ENCODE measurements around the gene GLP2R. TPM values are rescaled to one million over a fixed set of nuclear protein-coding genes. Genes with fewer than 3 reads are reported as not detected.

The GLP2R gene
- total RNA-seq, 1 donor from 2014 or later, result not detected

GRCh38 chr17:9899280-9900043 is 73.7 kb downstream of the GLP2R start:
- CTCF ChIA-PET, result no interaction called here
- no peak overlapping the region for H3K27ac Mint-ChIP-seq
- no peak for TF ChIP-seq CTCF (IDR thresholded peaks at IDR 0.05)
- no peaks in the 10 kb centered on the region for H3K36me3 Mint-ChIP-seq (ENCODE audit: low read depth)
- no peaks in the 10 kb centered on the region for H3K4me1 Mint-ChIP-seq
- POLR2A ChIA-PET, result no interaction called here
- ATAC-seq (ENCODE audit: low read depth) (no peak), DNase-seq (no peak)
- H3K27me3 Mint-ChIP-seq, result peaks cover 24% of the 10 kb centered on the region
- no peak overlapping the region for H3K4me3 Mint-ChIP-seq
- H3K9me3 Mint-ChIP-seq, result no peaks in the 10 kb centered on the region
- intact Hi-C loops (cut with micrococcal nuclease), result no loop called here

- CTCF ChIA-PET, result no interaction called here
- POLR2A ChIA-PET, result no interaction called here
- Mint-ChIP-seq H3K27me3 (peaks cover 20% of the 10 kb centered on the region), H3K36me3 (ENCODE audit: low read depth) (no peaks in the 10 kb centered on the region), H3K4me1 (no peaks in the 10 kb centered on the region), H3K4me3 (no peak overlapping the region), H3K9me3 (no peaks in the 10 kb centered on the region), H3K27ac (no peak overlapping the region)
- intact Hi-C loops (cut with micrococcal nuclease), result no loop called here
- DNase-seq, result no peak
- ATAC-seq (ENCODE audit: low read depth), result no peak
- TF ChIP-seq CTCF (IDR thresholded peaks at IDR 0.05), result no peak
These were observed 74.4 kb downstream of the GLP2R start for GRCh38 chr17:9900044-9900594.

- no peak for DNase-seq
- TF ChIP-seq CTCF (IDR thresholded peaks at IDR 0.05), result no peak
- ChIA-PET POLR2A (no interaction called here), CTCF (no interaction called here)
- intact Hi-C loops (cut with micrococcal nuclease), result no loop called here
- Mint-ChIP-seq H3K4me3 (no peak overlapping the region), H3K36me3 (ENCODE audit: low read depth) (no peaks in the 10 kb centered on the region), H3K4me1 (no peaks in the 10 kb centered on the region), H3K27me3 (peaks cover 20% of the 10 kb centered on the region), H3K9me3 (no peaks in the 10 kb centered on the region), H3K27ac (no peak overlapping the region)
- no peak for ATAC-seq (ENCODE audit: low read depth)
These were observed 75.1 kb downstream of the GLP2R start for GRCh38 chr17:9900784-9901183.

- ATAC-seq (ENCODE audit: low read depth) (no peak), DNase-seq (no peak)
- CTCF ChIA-PET, result no interaction called here
- Mint-ChIP-seq H3K9me3 (no peaks in the 10 kb centered on the region), H3K36me3 (ENCODE audit: low read depth) (no peaks in the 10 kb centered on the region), H3K27ac (no peak overlapping the region), H3K4me3 (no peak overlapping the region), H3K4me1 (no peaks in the 10 kb centered on the region), H3K27me3 (peaks cover 14% of the 10 kb centered on the region)
- POLR2A ChIA-PET, result no interaction called here
- no peak for TF ChIP-seq CTCF (IDR thresholded peaks at IDR 0.05)
- intact Hi-C loops (cut with micrococcal nuclease), result no loop called here
These were observed 76.4 kb downstream of the GLP2R start for GRCh38 chr17:9902120-9902519.

- H3K4me1 Mint-ChIP-seq, result no peaks in the 10 kb centered on the region
- peaks cover 14% of the 10 kb centered on the region for H3K27me3 Mint-ChIP-seq
- DNase-seq (no peak), ATAC-seq (ENCODE audit: low read depth) (no peak)
- no peak for TF ChIP-seq CTCF (IDR thresholded peaks at IDR 0.05)
- H3K9me3 Mint-ChIP-seq, result no peaks in the 10 kb centered on the region
- no peak overlapping the region for H3K4me3 Mint-ChIP-seq
- H3K27ac Mint-ChIP-seq, result no peak overlapping the region
- ChIA-PET CTCF (no interaction called here), POLR2A (no interaction called here)
- no peaks in the 10 kb centered on the region for H3K36me3 Mint-ChIP-seq (ENCODE audit: low read depth)
- intact Hi-C loops (cut with micrococcal nuclease), result no loop called here
These were observed 78.8 kb downstream of the GLP2R start for GRCh38 chr17:9904277-9905077.

All from activated B cell treated with CpG ODN at 0.5 μM for 24 hours (primary cell).